ENCODE measurements around the gene UBTD1. TPM values are rescaled to one million over a fixed set of nuclear protein-coding genes. Genes with fewer than 3 reads are reported as not detected.
"Not testable (repeated sequence)": the region's sequence is repeated elsewhere in the genome, so short reads cannot be mapped to it uniquely, and the experiment has no call there.

UBTD1 gene
- polyA plus RNA-seq, 4 donors, result 9.2 to 12.6 (median 9.3) TPM

DNA sequence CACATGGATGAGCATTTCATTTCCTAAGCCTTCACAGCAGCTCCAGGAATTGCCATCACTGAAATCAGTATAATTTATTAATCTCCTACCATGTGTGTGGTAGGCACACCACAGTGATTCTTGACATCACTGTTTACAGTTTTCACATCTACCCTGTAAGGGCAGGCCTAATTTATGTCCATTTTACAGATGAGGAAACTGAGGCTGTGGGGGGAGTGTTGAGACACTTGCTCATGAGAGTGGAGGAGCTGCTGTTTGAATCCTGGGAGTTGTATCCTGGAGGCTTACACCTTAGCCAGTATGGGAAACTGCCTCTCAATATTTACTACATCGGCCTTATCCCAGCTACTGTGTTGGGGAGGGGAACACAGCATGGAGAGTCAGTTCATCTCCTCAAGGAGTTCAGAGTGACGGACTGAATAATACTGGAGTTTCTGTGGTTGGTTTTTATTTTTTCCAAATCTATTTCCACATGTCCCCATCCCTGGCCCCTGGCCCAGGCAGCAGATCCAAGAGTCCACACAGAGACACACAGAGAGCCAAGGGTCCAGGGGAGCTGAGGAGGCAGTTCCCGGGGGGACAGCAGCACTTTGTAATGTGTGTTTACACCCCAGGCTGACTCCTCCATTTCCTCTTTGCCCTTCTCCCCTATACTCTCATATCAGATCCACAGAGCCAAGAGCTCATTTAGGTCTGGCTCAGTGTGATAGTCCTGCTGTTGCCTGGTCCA is 13.2 kb downstream of the UBTD1 start:
- no peak for DNase-seq (ENCODE audit: low read depth in 4 of 4, low spot score in 3 of 4)

DNA sequence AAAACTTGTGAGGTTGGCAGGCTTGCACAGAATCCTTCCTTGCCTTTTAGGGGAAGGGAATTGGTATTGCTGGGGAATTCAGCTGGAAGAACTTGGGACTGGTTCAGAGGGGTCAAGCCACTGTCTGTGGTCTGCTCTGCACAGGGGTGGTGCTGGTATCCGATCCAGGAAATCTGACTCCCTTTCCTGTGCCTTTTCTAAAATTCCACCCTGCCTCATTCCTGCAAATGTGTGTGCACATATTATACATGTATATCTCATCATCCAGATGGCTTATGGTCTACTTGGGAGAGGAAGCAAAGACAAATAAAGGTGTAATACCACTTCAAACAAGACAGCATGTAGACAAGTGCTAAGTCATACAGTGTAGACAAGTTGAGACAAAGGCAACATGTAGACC is 14.3 kb downstream of the UBTD1 start:
- DNase-seq (ENCODE audit: low read depth in 4 of 4, low spot score in 3 of 4), result no peak

DNA sequence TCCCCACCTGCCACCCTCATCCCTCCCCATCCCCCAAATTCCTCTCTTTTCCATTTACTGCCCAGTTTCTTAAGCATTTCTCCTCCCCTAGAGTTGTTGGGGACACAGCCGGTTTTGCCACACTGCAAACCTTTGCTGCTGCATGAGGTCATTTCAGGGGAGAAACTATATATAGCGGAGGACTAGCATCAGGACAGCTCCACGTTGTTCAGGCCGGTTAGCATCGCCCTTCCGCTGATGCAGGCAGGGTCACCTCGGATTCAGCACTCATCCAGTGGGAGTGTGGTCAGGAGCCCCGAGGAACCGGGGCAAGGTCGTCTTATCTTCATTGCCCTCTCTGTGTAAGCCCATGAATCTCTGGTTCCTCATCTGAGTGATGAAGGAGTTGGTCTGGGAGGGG is 15.6 kb downstream of the UBTD1 start:
- no peak for DNase-seq (ENCODE audit: low read depth in 4 of 4, low spot score in 3 of 4)

DNA sequence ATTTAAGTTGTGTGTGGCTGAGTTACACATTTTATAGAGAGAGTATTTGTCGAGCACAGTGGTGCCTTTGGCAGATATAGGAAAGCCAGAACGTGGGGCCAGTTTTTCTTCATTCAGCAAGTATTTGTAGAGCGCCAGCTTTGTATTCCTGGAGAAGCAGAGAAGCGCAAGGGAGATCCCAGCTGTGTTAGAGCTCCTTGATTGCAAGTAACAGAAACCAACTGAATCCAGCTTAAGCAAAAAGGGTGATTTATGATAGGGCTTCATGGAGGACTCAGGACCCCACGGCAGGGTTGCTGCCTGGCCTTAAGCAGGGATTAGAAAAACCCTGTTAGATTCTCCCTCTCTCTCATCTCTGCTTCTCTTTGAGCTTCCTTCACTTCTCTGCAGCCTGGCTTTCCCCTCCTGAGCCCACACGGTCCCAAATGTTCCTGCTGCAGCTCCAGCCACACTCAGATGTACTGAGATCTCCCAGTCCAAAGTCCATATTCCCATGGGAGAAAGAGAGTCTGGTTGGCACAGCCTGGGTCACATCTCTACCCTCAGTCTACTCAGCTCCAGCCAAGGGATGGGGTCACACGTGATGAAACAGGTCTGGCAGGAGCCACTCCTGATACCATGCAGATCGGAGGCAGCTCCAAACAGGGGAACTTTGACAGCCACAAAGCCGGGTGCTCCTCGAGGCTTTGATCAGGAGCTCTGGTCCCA is 16.7 kb downstream of the UBTD1 start:
- no peak for DNase-seq (ENCODE audit: low read depth in 4 of 4, low spot score in 3 of 4)

DNA sequence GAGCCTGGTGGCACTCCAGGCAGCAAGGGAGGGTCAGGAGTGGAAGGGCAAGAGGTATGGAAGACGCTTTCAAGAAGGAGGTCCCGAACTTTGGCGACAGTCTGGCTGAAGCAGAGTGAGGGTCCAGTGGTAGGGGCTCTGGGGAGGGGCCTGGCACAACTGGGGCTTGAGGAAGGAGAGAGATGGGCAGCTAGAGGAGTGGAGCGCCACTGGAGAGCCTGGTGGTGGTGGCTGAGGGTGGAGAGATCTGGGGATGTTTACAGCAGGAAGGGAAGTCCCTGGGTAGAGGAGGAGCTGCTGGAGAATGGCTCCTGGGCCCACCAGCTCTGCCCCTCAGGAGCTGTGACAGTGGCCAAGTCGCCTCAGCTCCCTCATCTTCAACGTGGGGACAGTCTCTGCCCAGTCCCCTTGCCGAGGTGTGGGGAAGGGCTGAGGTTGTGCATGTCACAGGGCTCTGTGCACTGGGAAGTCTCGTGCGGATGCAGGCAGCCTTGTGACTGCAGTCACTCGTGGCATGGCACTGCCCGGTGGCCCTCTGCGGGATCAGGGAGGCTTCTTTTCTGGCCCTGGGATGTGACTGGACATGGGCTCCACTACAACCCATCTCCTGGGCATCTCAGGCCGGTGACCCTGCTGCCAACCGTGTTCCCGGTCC is 18.5 kb downstream of the UBTD1 start:
- no peak for DNase-seq (ENCODE audit: low read depth in 4 of 4, low spot score in 3 of 4)

DNA sequence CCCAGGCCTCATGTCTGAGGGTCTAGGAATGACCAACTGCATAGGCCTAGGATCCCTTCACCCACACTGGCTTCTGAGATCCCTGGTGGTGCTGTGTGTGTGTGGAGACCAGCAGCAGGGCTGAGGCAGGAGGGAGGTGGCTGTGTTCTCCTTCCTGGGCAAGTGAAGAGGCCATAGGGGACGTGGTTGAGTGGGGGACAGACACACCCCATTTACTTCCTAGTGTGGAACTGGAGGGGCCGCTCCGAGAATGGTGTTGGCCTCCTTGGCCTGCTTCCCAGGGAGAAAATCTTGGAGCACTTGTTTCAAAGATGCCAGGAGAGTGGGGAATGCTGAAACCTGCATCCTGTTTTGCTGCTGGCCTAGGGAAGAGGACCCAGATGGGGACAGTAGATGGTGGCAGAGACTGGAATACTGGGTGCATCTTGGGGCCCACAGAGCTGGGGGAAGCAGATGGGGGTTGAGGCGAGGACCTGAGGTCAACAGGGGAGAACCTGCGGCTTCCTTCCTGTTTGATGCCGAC is 19.1 kb downstream of the UBTD1 start:
- DNase-seq (ENCODE audit: low read depth in 4 of 4, low spot score in 3 of 4), result no peak

DNA sequence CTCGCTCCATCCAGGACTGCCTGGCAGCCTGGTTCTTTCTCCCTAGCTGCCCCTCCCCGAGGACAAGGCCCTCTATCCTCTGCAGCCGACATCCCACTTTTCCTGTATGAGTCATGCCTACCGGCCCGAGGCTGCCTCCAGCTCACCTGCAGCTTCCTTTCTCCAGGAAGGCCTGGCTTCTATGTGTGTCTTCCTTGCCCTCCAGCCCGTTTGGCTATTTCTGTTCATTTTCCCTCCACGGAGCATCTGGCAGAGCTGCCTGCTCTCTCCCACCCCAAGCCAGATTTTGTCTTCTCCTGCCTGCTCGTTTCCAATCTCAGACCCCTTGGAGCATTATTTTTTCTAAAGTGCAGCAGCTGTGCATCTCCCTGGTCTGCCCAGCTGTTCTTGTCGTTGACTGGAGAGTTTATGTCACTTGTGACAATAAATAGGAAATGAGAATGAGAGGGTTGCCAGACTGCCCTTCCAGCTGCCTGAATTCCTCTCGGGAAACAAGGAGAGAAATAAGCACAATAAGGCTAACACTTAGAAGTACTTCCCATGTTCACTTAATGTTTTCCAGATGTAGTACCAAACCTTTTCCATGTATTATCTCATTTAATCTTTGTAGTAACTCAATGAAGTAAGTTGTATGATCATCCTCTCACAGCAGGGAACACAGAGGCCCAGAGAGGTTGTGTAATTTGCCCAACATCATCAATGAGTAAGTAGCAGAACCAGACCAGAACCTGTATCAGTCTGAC is 19.7 kb downstream of the UBTD1 start:
- no peak for DNase-seq (ENCODE audit: low read depth in 4 of 4, low spot score in 3 of 4)

DNA sequence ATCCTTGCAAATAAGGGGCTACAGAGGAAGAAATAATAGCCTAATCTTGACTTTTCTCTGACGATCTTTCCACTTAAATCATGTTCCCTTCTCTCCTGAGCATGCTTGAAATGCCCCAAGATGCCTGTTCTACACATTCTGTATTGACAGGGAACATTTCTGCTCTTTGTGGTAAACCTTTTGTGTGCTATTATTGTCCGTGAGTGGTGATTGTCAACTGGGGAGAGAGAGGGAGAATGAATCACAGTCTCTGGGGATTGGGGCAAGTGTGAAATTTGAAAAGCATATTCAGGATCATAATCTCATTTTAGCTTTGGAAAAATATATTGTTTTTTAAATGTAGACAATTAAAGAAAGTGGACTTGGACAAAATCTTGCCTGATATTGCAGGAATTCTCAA is 20.6 kb downstream of the UBTD1 start:
- DNase-seq (ENCODE audit: low read depth in 4 of 4, low spot score in 3 of 4), result no peak

DNA sequence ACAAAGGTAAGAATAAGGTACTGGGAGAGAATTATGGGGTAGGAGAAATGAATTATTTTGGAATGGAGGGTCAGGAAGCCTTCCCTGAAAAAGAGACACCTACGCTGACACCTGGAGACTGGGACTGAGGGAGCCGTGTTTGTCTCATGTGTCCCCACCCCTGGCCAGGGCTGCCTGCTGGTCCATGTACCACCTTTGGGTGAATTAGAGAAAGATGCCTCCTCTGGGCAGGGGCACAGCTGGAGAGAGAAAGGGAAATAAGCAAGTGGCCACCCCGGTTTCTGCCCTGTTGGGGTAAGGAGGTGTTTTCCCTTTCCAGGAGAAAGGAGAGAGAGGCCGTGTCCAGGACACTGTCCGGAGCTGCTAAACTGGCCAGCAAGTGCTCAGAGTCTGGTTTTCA is 21.8 kb downstream of the UBTD1 start:
- DNase-seq (ENCODE audit: low read depth in 4 of 4, low spot score in 3 of 4), result no peak

DNA sequence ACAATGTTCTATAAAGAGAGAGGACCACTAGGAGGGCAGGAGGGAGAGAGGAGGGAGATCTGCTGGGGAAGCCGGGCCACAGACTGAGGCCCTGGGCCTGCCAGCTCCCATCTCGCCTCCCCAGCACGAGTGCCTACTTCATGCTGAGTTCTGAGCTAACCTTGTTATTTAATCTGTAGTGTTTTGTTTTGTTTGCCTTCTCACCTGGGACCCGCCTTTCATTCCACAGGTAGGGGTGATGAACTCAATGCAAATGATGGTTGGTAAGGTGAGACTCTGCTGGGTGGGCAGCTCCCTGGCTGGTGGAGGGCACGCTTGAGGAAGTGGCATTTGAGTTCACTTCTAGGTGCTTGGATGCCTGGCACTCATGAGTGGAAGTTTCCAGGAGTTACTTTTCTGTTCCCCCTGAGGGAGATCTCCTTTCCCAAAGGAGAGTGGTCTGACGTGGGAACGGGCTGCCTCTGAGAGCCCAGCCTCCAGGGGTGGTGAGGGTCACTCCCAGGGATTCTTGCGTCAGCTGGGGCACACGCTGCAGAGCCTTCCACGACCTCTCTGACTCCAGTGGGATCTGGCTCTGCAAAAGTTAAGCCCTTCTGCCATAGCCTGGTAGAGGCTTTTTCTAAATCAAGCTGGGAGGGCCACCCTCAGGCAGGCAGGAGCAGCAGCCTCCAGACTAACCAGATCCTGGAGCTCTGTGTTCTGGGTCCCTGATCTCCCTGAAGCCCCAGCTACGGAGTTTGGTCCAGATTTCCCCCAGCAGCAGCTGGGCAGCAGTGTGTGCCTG is 22.4 kb downstream of the UBTD1 start:
- DNase-seq (ENCODE audit: low read depth in 4 of 4, low spot score in 3 of 4), result no peak

DNA sequence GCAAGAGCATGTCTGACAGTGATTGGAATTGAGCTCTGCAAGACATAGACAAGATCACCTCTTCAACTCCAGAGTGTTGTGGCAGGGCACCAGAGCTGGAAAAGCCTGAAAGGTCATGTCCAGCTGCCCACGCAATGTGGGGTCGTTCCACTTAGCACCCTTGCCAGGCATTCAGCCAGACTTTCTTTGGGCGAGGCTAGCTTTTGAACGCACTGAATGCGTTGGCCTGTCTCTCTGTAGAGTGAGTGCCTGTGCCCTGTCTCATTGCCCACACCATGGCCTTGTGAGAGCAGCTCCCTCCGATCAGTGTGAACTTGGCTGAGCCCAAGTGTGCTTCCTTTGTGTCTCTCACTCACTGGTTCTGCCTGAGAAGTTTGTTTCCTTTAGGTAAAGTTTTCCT is 23.3 kb downstream of the UBTD1 start:
- no peak for DNase-seq (ENCODE audit: low read depth in 4 of 4, low spot score in 3 of 4)

DNA sequence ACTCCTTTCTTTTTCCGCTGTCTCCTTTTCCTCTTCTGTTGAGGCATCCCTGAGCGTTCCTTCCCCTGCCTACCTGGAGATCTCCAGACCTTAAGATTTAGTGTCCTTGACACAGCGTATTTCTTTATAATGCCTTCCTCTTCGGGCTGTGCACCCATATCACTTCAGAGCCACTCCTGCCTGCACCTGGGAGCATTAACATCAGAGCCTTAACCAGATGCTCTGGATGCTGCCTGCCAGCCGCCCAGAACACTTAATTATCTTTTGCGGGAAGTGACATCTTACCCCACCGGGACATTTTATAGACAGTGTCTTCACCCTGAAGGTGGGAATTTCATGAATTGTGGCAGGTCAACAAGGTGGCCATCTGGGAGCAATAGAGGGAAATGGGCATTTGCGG is 24.2 kb downstream of the UBTD1 start:
- no peak for DNase-seq (ENCODE audit: low read depth in 4 of 4, low spot score in 3 of 4)

DNA sequence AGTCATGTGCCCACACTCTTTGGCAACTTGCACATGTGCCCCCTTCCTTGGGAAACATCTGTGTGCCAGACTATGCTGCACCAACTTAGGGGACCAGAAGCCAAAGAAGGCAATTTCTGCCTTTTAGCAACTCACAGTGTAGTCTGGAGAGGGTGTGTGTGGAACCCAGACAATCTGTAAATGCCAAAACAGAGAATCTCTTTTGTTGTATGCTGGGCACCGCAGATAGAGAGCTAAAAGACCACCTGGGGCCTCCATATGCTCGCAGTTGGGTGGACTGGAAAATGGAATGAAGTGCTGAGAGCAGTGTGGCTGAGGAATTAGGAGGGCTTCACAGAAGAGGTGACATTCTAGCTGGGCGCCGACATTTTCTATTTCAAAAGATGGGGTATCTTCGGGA is 26.4 kb downstream of the UBTD1 start:
- DNase-seq (ENCODE audit: low read depth in 4 of 4, low spot score in 3 of 4), result no peak

DNA sequence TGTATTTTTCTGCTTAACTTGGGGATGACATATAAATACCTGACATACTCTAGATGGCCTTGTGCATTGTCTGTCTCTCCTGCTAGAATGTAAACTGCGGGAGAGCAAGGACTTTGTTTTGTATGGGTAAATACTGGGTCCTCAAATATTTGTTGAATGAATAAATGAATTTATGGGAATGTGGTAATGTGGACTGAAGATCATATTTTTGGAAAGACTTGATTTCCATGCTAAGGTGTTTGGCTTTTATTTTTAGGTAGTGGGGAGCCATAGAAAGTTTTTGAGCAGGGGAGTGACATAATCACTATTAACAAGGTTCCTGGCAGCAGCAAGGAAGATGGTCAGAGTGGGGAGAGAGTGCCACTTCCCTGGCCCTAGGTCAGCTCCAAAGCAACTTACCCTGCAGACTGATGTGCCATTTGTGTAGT is 27.0 kb downstream of the UBTD1 start:
- no peak for DNase-seq (ENCODE audit: low read depth in 4 of 4, low spot score in 3 of 4)

DNA sequence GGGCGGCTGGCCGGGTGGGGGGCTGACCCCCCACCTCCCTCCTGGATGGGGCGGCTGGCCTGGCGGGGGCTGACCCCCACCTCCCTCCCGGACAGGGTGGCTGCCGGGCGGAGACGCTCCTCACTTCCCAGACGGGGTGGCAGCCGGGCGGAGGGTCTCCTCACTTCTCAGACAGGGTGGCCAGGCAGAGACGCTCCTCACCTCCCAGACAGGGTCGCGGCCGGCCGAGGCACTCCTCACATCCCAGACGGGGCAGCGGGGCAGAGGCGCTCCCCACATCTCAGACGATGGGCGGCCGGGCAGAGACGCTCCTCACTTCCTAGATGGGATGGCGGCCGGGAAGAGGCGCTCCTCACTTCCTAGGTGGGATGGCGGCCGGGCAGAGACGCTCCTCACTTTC is 30.2 kb downstream of the UBTD1 start:
- DNase-seq (ENCODE audit: low read depth in 4 of 4, low spot score in 3 of 4), result not testable (repeated sequence)

DNA sequence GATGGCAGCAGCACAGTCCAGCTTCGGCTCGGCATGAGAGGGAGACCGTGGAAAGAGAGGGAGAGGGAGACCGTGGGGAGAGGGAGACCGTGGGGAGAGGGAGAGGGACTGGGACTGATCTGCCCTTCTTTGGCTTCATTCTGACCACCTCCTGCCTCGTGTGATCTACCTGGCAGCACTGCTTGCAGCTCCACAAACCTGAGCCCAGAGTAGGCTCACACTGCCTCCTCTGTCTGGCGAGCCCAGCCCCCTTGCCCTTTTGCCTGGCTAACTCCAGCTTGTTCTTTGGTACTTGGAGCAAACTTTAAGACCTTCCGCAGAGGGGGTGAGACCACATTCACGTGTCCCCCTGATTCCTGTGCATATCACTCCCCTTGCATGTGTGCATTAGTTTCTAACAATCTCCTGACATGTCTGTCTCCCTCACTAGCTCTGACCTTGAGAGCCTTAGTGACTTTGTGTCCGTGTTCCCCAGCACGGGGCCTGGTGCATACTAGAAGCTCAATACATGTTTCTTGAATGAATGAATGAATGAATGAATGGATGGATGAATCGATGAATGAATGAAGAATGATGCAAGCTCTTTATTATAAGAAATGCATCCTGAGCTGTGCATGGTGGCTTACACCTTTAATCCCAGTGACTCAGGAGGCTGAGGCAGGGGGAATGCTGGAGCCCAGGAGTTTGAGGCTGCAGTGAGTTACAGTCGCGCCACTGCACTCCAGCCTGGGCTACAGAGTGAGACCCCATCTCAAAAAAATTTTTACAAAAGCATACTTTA is 31.2 kb downstream of the UBTD1 start:
- no peak for DNase-seq (ENCODE audit: low read depth in 4 of 4, low spot score in 3 of 4)

DNA sequence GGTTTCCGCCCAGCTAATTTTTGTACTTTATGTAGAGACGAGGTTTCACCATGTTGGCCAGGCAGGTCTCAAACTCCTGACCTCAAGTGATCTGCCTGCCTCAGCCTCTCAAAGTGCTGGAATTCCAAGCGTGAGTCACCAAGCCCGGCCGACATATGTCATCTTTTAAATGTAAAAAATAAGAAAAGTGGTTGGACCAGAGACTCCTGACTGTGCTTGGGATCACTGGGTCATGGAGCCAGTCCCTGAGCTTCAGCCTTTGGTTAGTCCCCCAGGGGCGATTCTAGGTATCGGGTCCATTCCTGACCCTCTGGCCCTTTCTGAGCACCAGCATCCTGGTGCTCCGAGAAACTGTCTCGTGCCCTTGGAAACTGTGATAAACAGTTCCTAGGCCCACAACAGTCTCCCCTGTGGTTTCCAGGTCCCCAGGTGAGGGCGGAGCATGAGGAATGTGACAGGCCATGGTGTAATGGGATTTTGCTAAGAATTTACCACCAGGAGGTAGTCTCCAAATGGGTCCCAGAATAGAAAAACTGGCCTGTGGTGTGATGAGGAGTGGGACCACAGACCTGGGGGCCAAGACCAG is 32.8 kb downstream of the UBTD1 start:
- no peak for DNase-seq (ENCODE audit: low read depth in 4 of 4, low spot score in 3 of 4)

DNA sequence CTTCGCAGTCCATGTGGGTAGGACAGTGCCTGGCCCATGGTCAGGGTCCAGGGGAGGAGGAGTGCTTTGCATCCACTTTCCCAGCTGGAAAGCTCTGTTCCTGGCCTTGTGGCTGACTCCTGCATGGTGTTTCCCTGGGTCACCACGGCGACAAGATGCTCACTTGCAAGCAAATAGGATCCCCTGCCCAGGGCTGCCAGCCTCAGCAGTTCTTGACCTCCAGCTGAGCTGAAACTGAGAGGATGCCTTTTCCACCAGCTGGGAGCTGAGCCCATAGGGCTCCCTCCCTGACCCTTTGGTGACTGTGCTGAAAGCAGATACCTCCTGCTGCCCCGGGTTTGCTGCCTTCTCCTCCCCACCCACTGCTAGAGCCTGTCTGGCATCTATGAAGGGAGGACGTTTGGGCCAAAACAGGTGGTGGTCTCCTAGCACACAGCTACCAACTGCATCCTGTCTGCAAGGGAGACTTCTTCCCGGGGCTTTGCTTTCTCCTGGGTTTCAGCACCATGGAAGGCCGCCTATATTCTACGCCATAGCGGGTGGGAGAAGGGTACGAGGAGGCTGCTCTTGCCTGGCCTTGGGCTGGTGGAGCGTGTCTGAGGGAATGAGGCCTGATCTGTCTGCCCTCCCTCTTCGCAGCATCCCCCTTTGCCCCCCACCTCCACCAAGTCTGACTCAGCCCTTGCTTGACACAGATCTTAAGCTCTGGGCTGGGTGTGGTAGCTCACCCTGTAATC is 34.4 kb downstream of the UBTD1 start:
- DNase-seq (ENCODE audit: low read depth in 4 of 4, low spot score in 3 of 4), result no peak

All from right renal pelvis (tissue), 4 donors.